ENCODE data around the gene FAM219A.

Gene FAM219A

GRCh38 chr9:34398875-34399274, 59.5 kb downstream of the FAM219A start:
- DNase-seq, result no peak

- DNase-seq, result no peak
These were observed 61.8 kb downstream of the FAM219A start for GRCh38 chr9:34396276-34397214.

- no peak for DNase-seq
These were observed 65.9 kb downstream of the FAM219A start for GRCh38 chr9:34392511-34392910.

- no peak for DNase-seq
These were observed 71.1 kb downstream of the FAM219A start for GRCh38 chr9:34387239-34387638.

GRCh38 chr9:34386656-34387055, 71.7 kb downstream of the FAM219A start:
- no peak for DNase-seq

GRCh38 chr9:34385561-34386230, 72.7 kb downstream of the FAM219A start:
- no peak for DNase-seq

- no peak for DNase-seq
These were observed 73.8 kb downstream of the FAM219A start for GRCh38 chr9:34384368-34385165.

- no peak for DNase-seq
These were observed 74.5 kb downstream of the FAM219A start for GRCh38 chr9:34383904-34384303.

- no peak for DNase-seq
These were observed 75.5 kb downstream of the FAM219A start for GRCh38 chr9:34382879-34383278.

- DNase-seq, result no peak
These were observed 76.3 kb downstream of the FAM219A start for GRCh38 chr9:34382054-34382453.

- DNase-seq, result no peak
These were observed 77.0 kb downstream of the FAM219A start for GRCh38 chr9:34381323-34381722.

GRCh38 chr9:34380511-34381315, 77.7 kb downstream of the FAM219A start:
- peak; percentile 80 for DNase-seq

- no peak for DNase-seq
These were observed 78.3 kb downstream of the FAM219A start for GRCh38 chr9:34380034-34380510.

GRCh38 chr9:34379334-34380033, 78.9 kb downstream of the FAM219A start:
- peak; percentile 81 for DNase-seq

- DNase-seq, result no peak
These were observed 79.9 kb downstream of the FAM219A start for GRCh38 chr9:34378376-34379060.

- DNase-seq, result no peak
These were observed 81.0 kb downstream of the FAM219A start for GRCh38 chr9:34377404-34377746.

GRCh38 chr9:34376596-34377403, 81.6 kb downstream of the FAM219A start, which contains the start of gene MYORG:
Gene MYORG (minus strand): TSS chr9:34376898. CDS start chr9:34372943, 3,955 bp downstream.
- peak; percentile 95 for DNase-seq

GRCh38 chr9:34375901-34376595, 82.3 kb downstream of the FAM219A start:
- DNase-seq, result no peak

- no peak for DNase-seq
These were observed 83.3 kb downstream of the FAM219A start for GRCh38 chr9:34374905-34375552.

All from EL (cell line).